BJ (cell line): ENCODE data around the gene KCNE3. TPM values are rescaled to one million over a fixed set of nuclear protein-coding genes. Genes with fewer than 3 reads are reported as not detected.

Experiments
- CTCF ChIA-PET: fragments of 350-600 bp; formaldehyde crosslinking; extraction: SDS; loops from one replicate; lab custom pipeline; 2021; ENCODE audit warnings: antibody characterized with exemption, inconsistent platforms; lab: Yijun Ruan, JAX
- POLR2A ChIA-PET: fragments of 300-600 bp; sonication (Branson Sonifier 250); formaldehyde crosslinking; extraction: SDS; loops from one replicate; lab custom pipeline; 2021; ENCODE audit warnings: antibody characterized with exemption; lab: Charles Lee
- DNase-seq: peaks from one replicate; pipeline ENCODE4 v3.0.0-alpha.2; 2011; ENCODE audit warnings: low read depth
- H3K27me3 ChIP-seq: 2 replicates; pipeline ENCODE4 v1.6.0; 2011; ENCODE audit warnings: low read length; ENCODE audit not compliant: control insufficient read depth, insufficient read depth
- H3K36me3 ChIP-seq: 2 replicates; pipeline ENCODE4 v1.5.1; 2011; ENCODE audit warnings: low read length; ENCODE audit not compliant: control insufficient read depth, insufficient read depth
- H3K4me3 ChIP-seq: 2 replicates; pipeline ENCODE4 v1.5.1; 2011; ENCODE audit warnings: low read depth, mild to moderate bottlenecking, control low read depth, low read length
- CTCF ChIP-seq: IDR thresholded peaks from 2 replicates; pipeline ENCODE4 v1.5.1; 2011; ENCODE audit warnings: low read depth, mild to moderate bottlenecking, control low read depth, inconsistent platforms, low read length, moderate library complexity; ENCODE audit not compliant: insufficient read depth
- polyA plus RNA-seq: library from polyadenylated mRNA; depleted of rRNA; stranded (reverse); fragments of >200 nt; gene quantifications from 2 replicates; pipeline ENCODE4 v1.2.3, GENCODE V29; 2011

Gene KCNE3
- polyA plus RNA-seq, 1 experiment, result 0.94 TPM

GRCh38 chr11:74479732-74480123, 12.4 kb upstream of the KCNE3 start:
- CTCF ChIA-PET, result interaction anchor here (2.6 kb wide), 1 partner anchor 27 kb away, joined by 8 read pairs; no protein-coding TSS in a partner anchor

GRCh38 chr11:74478877-74479731, 11.8 kb upstream of the KCNE3 start:
- ChIA-PET POLR2A (no interaction called here), CTCF (interaction anchor here (2.6 kb wide), 1 partner anchor 27 kb away, joined by 8 read pairs; no protein-coding TSS in a partner anchor)
- no peak overlapping the region for H3K4me3 ChIP-seq
- H3K27me3 ChIP-seq, result peaks cover 3% of the 10 kb centered on the region; the same call in 1 of the 2 replicates
- no peak for TF ChIP-seq CTCF
- DNase-seq, result no peak
- no peaks in the 10 kb centered on the region for H3K36me3 ChIP-seq

More at GRCh38 chr11:74479732-74480123, 12.4 kb upstream of the KCNE3 start:
- H3K27me3 ChIP-seq, result peaks cover 3% of the 10 kb centered on the region; the same call in 1 of the 2 replicates
- no peak for DNase-seq
- H3K4me3 ChIP-seq, result no peak overlapping the region
- POLR2A ChIA-PET, result no interaction called here
- TF ChIP-seq CTCF, result no peak
- H3K36me3 ChIP-seq, result no peaks in the 10 kb centered on the region

GRCh38 chr11:74476536-74476935, 9.2 kb upstream of the KCNE3 start:
- CTCF ChIA-PET, result interaction anchor here (1.6 kb wide), 1 partner anchor 23 kb away, joined by 7 read pairs; no protein-coding TSS in a partner anchor

GRCh38 chr11:74474316-74474715, 7.0 kb upstream of the KCNE3 start:
- ChIA-PET POLR2A (no interaction called here), CTCF (no interaction called here)
- DNase-seq, result no peak
- no peaks in the 10 kb centered on the region for H3K36me3 ChIP-seq
- no peak overlapping the region for H3K4me3 ChIP-seq
- H3K27me3 ChIP-seq, result peaks cover 5% of the 10 kb centered on the region
- TF ChIP-seq CTCF, result no peak

More at GRCh38 chr11:74476536-74476935, 9.2 kb upstream of the KCNE3 start:
- no peak for TF ChIP-seq CTCF
- DNase-seq, result no peak
- Histone ChIP-seq H3K27me3 (peaks cover 5% of the 10 kb centered on the region), H3K36me3 (no peaks in the 10 kb centered on the region), H3K4me3 (no peak overlapping the region)
- POLR2A ChIA-PET, result no interaction called here

- POLR2A ChIA-PET, result no interaction called here
Observed at GRCh38 chr11:74473382-74474173, 6.2 kb upstream of the KCNE3 start.

More at GRCh38 chr11:74473382-74474173, 6.2 kb upstream of the KCNE3 start:
- no peaks in the 10 kb centered on the region for H3K36me3 ChIP-seq
- CTCF ChIA-PET, result no interaction called here
- no peak for DNase-seq
- no peak overlapping the region for H3K4me3 ChIP-seq
- peaks cover 5% of the 10 kb centered on the region for H3K27me3 ChIP-seq
- TF ChIP-seq CTCF, result no peak
